ENCODE measurements around the gene SMIM24.

Gene SMIM24

GRCh38 chr19:3470500-3471128, 9.7 kb downstream of the SMIM24 start:
- no peak for DNase-seq

GRCh38 chr19:3469638-3470499, 10.5 kb downstream of the SMIM24 start:
- DNase-seq, result no peak

- no peak for DNase-seq
These were observed 12.1 kb downstream of the SMIM24 start for GRCh38 chr19:3468211-3468610.

GRCh38 chr19:3467437-3468198, 12.7 kb downstream of the SMIM24 start:
- no peak for DNase-seq

- DNase-seq, result no peak
These were observed 13.7 kb downstream of the SMIM24 start for GRCh38 chr19:3466635-3467034.

- no peak for DNase-seq
These were observed 14.8 kb downstream of the SMIM24 start for GRCh38 chr19:3465552-3465951.

GRCh38 chr19:3464587-3465235, 15.6 kb downstream of the SMIM24 start:
- no peak for DNase-seq

- DNase-seq, result no peak
These were observed 16.4 kb downstream of the SMIM24 start for GRCh38 chr19:3463714-3464586.

- DNase-seq, result no peak
These were observed 17.2 kb downstream of the SMIM24 start for GRCh38 chr19:3462991-3463713.

GRCh38 chr19:3459965-3460582, 20.3 kb downstream of the SMIM24 start:
- DNase-seq, result no peak

GRCh38 chr19:3459089-3459881, 21.0 kb downstream of the SMIM24 start:
- DNase-seq, result no peak

GRCh38 chr19:3458229-3459088, 21.9 kb downstream of the SMIM24 start:
- no peak for DNase-seq

- no peak for DNase-seq
These were observed 22.6 kb downstream of the SMIM24 start for GRCh38 chr19:3457528-3458228.

GRCh38 chr19:3456925-3457527, 23.3 kb downstream of the SMIM24 start:
- DNase-seq, result no peak

- no peak for DNase-seq
These were observed 24.2 kb downstream of the SMIM24 start for GRCh38 chr19:3455960-3456601.

GRCh38 chr19:3455393-3455955, 24.9 kb downstream of the SMIM24 start:
- no peak for DNase-seq

Measured in NCI-H146 (cell line).